ENCODE results near the gene CBFB. TPM values are rescaled to one million over a fixed set of nuclear protein-coding genes. Genes with fewer than 3 reads are reported as not detected.

The CBFB gene
- total RNA-seq, 6 experiments from 2014 or later, result 7.9 to 23.3 (median 18.9) TPM

DNA sequence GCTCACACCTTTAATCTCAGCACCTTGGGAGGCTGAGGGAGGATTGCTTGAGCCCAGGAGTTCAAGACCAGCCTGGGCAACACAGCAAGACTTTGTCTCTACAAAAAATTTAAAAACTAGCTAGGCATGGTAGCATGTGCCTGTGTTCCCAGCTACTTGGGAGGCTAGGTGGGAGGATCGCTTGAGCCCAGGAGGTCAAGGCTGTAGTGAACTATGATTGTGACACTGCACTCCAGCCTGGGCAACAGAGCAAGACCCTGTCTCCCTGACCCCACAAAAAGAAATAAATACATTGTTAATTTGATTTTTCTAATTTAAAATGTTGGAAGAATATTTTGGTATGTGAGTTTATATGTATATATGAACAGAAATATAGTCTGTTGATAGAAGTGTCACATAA, 58.3 kb downstream of the CBFB start:
- H3K27me3 ChIP-seq, result no peaks in the 10 kb centered on the region
- peaks cover 0 to 3% (median 0%) of the 10 kb centered on the region in 4 donors for H3K36me3 ChIP-seq
- DNase-seq (no peak), ATAC-seq (no peak)
- no peak overlapping the region for H3K27ac ChIP-seq
- intact Hi-C loops (cut with DNase I), result no loop called here
- no peak overlapping the region for H3K4me3 ChIP-seq
- WGBS (ENCODE audit: insufficient coverage, low coverage, low lambda C conversion rate, missing lambda C conversion rate), result 94% methylated on average over 1 of the region's 1 CpG
- H3K4me1 ChIP-seq, result no peaks in the 10 kb centered on the region
- TF ChIP-seq, protein P1, sequence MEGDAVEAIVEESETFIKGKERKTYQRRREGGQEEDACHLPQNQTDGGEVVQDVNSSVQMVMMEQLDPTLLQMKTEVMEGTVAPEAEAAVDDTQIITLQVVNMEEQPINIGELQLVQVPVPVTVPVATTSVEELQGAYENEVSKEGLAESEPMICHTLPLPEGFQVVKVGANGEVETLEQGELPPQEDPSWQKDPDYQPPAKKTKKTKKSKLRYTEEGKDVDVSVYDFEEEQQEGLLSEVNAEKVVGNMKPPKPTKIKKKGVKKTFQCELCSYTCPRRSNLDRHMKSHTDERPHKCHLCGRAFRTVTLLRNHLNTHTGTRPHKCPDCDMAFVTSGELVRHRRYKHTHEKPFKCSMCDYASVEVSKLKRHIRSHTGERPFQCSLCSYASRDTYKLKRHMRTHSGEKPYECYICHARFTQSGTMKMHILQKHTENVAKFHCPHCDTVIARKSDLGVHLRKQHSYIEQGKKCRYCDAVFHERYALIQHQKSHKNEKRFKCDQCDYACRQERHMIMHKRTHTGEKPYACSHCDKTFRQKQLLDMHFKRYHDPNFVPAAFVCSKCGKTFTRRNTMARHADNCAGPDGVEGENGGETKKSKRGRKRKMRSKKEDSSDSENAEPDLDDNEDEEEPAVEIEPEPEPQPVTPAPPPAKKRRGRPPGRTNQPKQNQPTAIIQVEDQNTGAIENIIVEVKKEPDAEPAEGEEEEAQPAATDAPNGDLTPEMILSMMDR (IDR thresholded peaks at IDR 0.05), result no peak
- no peak for TF ChIP-seq POLR2A (IDR thresholded peaks at IDR 0.05)
- no peaks in the 10 kb centered on the region for H3K9me3 ChIP-seq

DNA sequence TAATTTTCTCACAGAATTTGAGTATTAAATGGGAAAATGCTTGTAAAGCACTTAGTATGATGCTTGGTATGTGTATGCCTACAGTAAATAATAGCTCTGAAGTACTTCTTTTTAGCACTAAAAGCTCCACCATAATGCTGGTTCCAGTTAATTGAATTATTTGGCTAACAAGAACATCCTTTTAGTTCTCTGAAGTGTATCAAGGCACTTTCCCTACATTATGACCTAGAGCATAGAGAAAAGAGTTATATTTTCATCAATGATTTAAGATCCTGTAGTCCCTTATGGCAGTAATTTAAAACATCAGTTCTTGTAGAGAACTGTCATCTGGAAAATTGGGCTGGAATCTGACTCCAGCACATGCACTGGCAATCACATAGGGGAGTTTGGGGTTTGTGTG, 58.9 kb downstream of the CBFB start:
- no peaks in the 10 kb centered on the region for H3K27me3 ChIP-seq
- H3K27ac ChIP-seq, result no peak overlapping the region
- H3K9me3 ChIP-seq, result no peaks in the 10 kb centered on the region
- H3K4me3 ChIP-seq, result no peak overlapping the region
- DNase-seq (no peak), ATAC-seq (no peak)
- intact Hi-C loops (cut with DNase I), result no loop called here
- TF ChIP-seq POLR2A (IDR thresholded peaks at IDR 0.05), result no peak
- no peaks in the 10 kb centered on the region for H3K4me1 ChIP-seq
- H3K36me3 ChIP-seq, result peaks cover 0 to 3% (median 0%) of the 10 kb centered on the region in 4 donors

DNA sequence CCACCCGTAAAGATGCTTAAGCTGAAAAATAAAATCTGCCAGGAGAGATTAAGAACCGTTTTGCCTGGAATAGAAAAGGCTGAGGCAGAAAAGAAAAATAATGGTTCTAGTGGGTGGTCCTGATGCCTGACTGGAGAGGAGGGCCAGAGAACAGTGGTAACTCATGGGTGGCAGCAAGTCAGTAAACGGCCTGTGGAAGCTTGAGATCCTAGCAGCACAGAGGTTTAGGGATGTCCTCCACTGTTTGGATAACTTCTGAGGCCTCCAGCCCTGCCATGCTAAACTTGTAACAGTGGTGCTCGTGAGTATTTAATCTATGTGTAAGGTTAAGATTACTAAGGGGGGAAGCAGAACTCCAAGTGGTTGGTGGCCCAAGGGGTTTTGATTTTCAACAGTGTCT, 59.6 kb downstream of the CBFB start:
- ATAC-seq, result no peak
- no peaks in the 10 kb centered on the region for H3K4me1 ChIP-seq

DNA sequence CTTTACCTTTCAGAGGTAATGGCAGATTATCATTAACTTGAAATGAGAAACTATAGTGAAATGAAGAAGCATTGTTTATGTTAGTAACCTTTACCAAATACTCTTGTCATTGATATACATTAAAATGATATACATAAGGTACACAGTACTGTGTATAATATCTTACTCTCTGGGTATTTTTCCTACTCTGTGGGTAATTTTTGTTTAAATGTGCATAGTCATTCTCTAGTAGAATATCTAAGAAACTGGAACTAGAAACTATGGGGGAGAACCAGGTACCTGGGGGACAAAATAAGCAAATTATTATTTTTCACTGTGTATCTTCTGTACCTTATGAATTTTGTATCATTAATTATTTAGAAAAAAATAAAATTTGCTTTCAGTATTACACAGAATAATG, 60.2 kb downstream of the CBFB start:
- ATAC-seq, result no peak
- Histone ChIP-seq H3K4me3 (no peak overlapping the region), H3K4me1 (no peaks in the 10 kb centered on the region), H3K36me3 (peaks cover 0 to 8% (median 0%) of the 10 kb centered on the region in 4 donors), H3K27ac (no peak overlapping the region), H3K9me3 (no peaks in the 10 kb centered on the region), H3K27me3 (no peaks in the 10 kb centered on the region)
- no peak for TF ChIP-seq POLR2A (IDR thresholded peaks at IDR 0.05)
- TF ChIP-seq, protein P1 (IDR thresholded peaks at IDR 0.05), result no peak
- no peak for DNase-seq
- intact Hi-C loops (cut with DNase I), result no loop called here

More for the DNA sequence above, 59.6 kb downstream of the CBFB start:
- TF ChIP-seq, protein P1 (IDR thresholded peaks at IDR 0.05), result no peak
- TF ChIP-seq POLR2A (IDR thresholded peaks at IDR 0.05), result no peak
- Histone ChIP-seq H3K36me3 (peaks cover 0 to 6% (median 0%) of the 10 kb centered on the region in 4 donors), H3K27me3 (no peaks in the 10 kb centered on the region), H3K27ac (no peak overlapping the region), H3K9me3 (no peaks in the 10 kb centered on the region), H3K4me3 (no peak overlapping the region)
- intact Hi-C loops (cut with DNase I), result no loop called here
- DNase-seq, result no peak
- WGBS (ENCODE audit: insufficient coverage, low coverage, low lambda C conversion rate, missing lambda C conversion rate), result 66% methylated on average over 2 of the region's 4 CpGs

DNA sequence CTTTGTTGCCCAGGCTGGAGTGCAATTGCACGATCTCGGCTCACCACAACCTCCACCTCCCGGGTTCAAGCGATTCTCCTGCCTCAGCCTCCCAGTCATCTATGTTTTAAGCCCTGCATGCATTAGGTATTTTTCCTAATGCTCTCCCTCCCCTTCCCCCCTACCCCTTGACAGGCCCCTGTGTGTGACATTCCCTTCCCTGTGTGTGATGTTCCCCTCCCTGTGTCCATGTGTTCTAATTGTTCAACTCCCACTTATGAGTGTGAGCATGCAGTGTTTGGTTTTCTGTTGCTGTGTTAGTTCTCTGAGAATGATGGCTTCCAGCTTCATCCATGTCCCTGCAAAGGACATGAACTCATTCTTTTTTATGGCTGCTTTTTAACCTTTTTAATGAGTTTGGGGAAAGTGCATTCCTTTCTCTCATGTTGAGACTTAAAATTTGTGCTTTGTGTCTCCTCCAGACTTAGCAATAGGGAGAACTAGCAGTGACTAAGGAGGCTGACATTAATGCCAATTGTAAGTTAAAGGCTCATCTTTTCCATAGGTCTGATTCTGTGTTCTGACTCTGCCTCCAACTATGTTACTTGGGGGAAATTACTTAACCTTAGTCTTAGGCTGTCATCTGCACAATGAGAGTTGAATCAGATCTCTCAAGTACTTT, 63.1 kb downstream of the CBFB start:
- TF ChIP-seq POLR2A (IDR thresholded peaks at IDR 0.05), result no peak
- TF ChIP-seq, protein P1 (IDR thresholded peaks at IDR 0.05), result no peak
- DNase-seq, result no peak
- H3K9me3 ChIP-seq, result no peaks in the 10 kb centered on the region
- H3K27ac ChIP-seq, result no peak overlapping the region
- 95% methylated on average over 3 of the region's 4 CpGs for WGBS (ENCODE audit: insufficient coverage, low coverage, low lambda C conversion rate, missing lambda C conversion rate)
- H3K27me3 ChIP-seq, result no peaks in the 10 kb centered on the region
- H3K4me3 ChIP-seq, result no peak overlapping the region
- H3K36me3 ChIP-seq, result peaks cover 0 to 8% (median 0%) of the 10 kb centered on the region in 4 donors
- intact Hi-C loops (cut with DNase I), result no loop called here
- H3K4me1 ChIP-seq, result no peaks in the 10 kb centered on the region
- ATAC-seq, result no peak

Measured in right lobe of liver (tissue), 6 donors.